HepG2 (cell line): ENCODE results near the gene SHISA5. TPM values are rescaled to one million over a fixed set of nuclear protein-coding genes. Genes with fewer than 3 reads are reported as not detected.

Experiments used
- DR1 ChIP-seq: sonication (generic); formaldehyde crosslinking; IDR thresholded peaks from 2 replicates; pipeline ENCODE4 v1.8.0; 2021; ENCODE audit warnings: mild to moderate bottlenecking, missing genetic modification reagents, inconsistent platforms
- HNRNPUL1 ChIP-seq: fragments of 200-400 bp; formaldehyde crosslinking; IDR thresholded peaks from 2 replicates; pipeline ENCODE4 v1.6.1; 2017; ENCODE audit warnings: low read depth, mild to moderate bottlenecking, low read length, moderate library complexity
- IRF2 ChIP-seq: IDR thresholded peaks from 2 replicates; pipeline ENCODE4 v1.6.1; 2018; ENCODE audit warnings: missing genetic modification reagents, missing compliant biosample characterization
- MED8 ChIP-seq: sonication (generic); formaldehyde crosslinking; IDR thresholded peaks from 2 replicates; pipeline ENCODE4 v1.8.1; 2023; ENCODE audit warnings: mild to moderate bottlenecking, missing genetic modification reagents; ENCODE audit not compliant: insufficient replicate concordance
- MTF2 ChIP-seq: sonication (generic); formaldehyde crosslinking; IDR thresholded peaks from 2 replicates; pipeline ENCODE4 v1.5.0; 2020; ENCODE audit warnings: missing genetic modification reagents, borderline replicate concordance
- NFKBIZ ChIP-seq: IDR thresholded peaks from 2 replicates; pipeline ENCODE4 v1.6.1; 2018; ENCODE audit warnings: missing genetic modification reagents, missing compliant biosample characterization
- POGZ ChIP-seq: sonication (generic); formaldehyde crosslinking; IDR thresholded peaks from 2 replicates; pipeline ENCODE4 v1.4.0; 2020; ENCODE audit warnings: mild to moderate bottlenecking, missing genetic modification reagents
- SPEN ChIP-seq: sonication (generic); formaldehyde crosslinking; IDR thresholded peaks from 2 replicates; pipeline ENCODE4 v1.5.1; 2020; ENCODE audit warnings: low read depth, mild to moderate bottlenecking, missing genetic modification reagents
- TCF7L2 ChIP-seq: IDR thresholded peaks from 2 replicates; pipeline ENCODE4 v1.6.1; 2011; ENCODE audit warnings: mild to moderate bottlenecking, low read depth, low read length, moderate library complexity
- U2AF2 ChIP-seq: fragments of 200-400 bp; formaldehyde crosslinking; IDR thresholded peaks from 2 replicates; pipeline ENCODE4 v1.6.1; 2017; ENCODE audit warnings: low read depth, mild to moderate bottlenecking, low read length
- ZC3H13 ChIP-seq: sonication (generic); formaldehyde crosslinking; IDR thresholded peaks from 2 replicates; pipeline ENCODE4 v1.8.1; 2023; ENCODE audit warnings: mild to moderate bottlenecking, missing genetic modification reagents, moderate library complexity
- ZNF350 ChIP-seq: sonication (generic); formaldehyde crosslinking; IDR thresholded peaks from 2 replicates; pipeline ENCODE4 v1.4.0; 2020; ENCODE audit warnings: mild to moderate bottlenecking, low read depth, missing genetic modification reagents, borderline replicate concordance
- ZNF367 ChIP-seq: sonication (generic); formaldehyde crosslinking; IDR thresholded peaks from 2 replicates; pipeline ENCODE4 v1.4.0; 2020; ENCODE audit warnings: missing genetic modification reagents, borderline replicate concordance
- ZNF720 ChIP-seq: sonication (generic); formaldehyde crosslinking; IDR thresholded peaks from 2 replicates; pipeline ENCODE4 v1.4.0; 2020; ENCODE audit warnings: missing genetic modification reagents
- ZNF746 ChIP-seq: sonication (generic); formaldehyde crosslinking; IDR thresholded peaks from 2 replicates; pipeline ENCODE4 v1.8.0; 2022; ENCODE audit warnings: mild to moderate bottlenecking, missing genetic modification reagents
- ZNF883 ChIP-seq: sonication (generic); formaldehyde crosslinking; IDR thresholded peaks from 2 replicates; pipeline ENCODE4 v1.5.1; 2020; ENCODE audit warnings: mild to moderate bottlenecking, missing genetic modification reagents; ENCODE audit errors: not compliant biosample characterization
- polyA plus RNA-seq, 8 experiments: library from polyadenylated mRNA; depleted of rRNA in 3 of 8; stranded (reverse) in 7 of 8; unstranded in 1 of 8; fragments of >200 nt; fragmentation: Illumina TruSeq in 4 of 8; extraction: Trizol in 4 of 8; gene quantifications; 2 replicates each; pipeline versions ENCODE4 v1.2.1 to v1.2.3, GENCODE V29; 2011 to 2016; ENCODE audit warnings: low read depth in 4 of 8, missing spikeins in 1 of 8, mixed read lengths in 1 of 8; ENCODE audit not compliant: insufficient read depth in 1 of 8
- total RNA-seq, 5 experiments: library from RNA; depleted of rRNA; stranded (reverse); fragments of >200 nt; fragmentation: Illumina TruSeq; extraction: Trizol; gene quantifications; 2 replicates each; pipeline ENCODE4 v1.2.3, GENCODE V29; 2016; ENCODE audit warnings: low read depth in 1 of 5
- TF ChIP-seq, protein P1 (sequence below): IDR thresholded peaks from 2 replicates; pipeline ENCODE4 v1.6.1; 2012; ENCODE audit warnings: inconsistent platforms
- TF ChIP-seq, protein P2 (sequence below): sonication (generic); formaldehyde crosslinking; IDR thresholded peaks from 2 replicates; pipeline ENCODE4 v1.8.0; 2022; ENCODE audit warnings: missing genetic modification reagents, mild to moderate bottlenecking, borderline replicate concordance
- TF ChIP-seq, protein P3 (sequence below): sonication (generic); formaldehyde crosslinking; IDR thresholded peaks from 2 replicates; pipeline ENCODE4 v1.5.1; 2020; ENCODE audit warnings: missing genetic modification reagents, mild to moderate bottlenecking, borderline replicate concordance
- TF ChIP-seq, protein P4 (sequence below): sonication (generic); formaldehyde crosslinking; IDR thresholded peaks from 2 replicates; pipeline ENCODE4 v1.4.0; 2020; ENCODE audit warnings: missing genetic modification reagents
- TF ChIP-seq, protein P5 (sequence below): sonication (generic); formaldehyde crosslinking; IDR thresholded peaks from 2 replicates; pipeline ENCODE4 v1.5.1; 2020; ENCODE audit warnings: mild to moderate bottlenecking, missing genetic modification reagents, moderate library complexity

Gene SHISA5
- total and polyA plus RNA-seq, 2 of the 13 experiments (the other 11 are each of a cell fraction or from before 2014, with no cell fraction given): 75.8 to 91.4 TPM

DNA sequence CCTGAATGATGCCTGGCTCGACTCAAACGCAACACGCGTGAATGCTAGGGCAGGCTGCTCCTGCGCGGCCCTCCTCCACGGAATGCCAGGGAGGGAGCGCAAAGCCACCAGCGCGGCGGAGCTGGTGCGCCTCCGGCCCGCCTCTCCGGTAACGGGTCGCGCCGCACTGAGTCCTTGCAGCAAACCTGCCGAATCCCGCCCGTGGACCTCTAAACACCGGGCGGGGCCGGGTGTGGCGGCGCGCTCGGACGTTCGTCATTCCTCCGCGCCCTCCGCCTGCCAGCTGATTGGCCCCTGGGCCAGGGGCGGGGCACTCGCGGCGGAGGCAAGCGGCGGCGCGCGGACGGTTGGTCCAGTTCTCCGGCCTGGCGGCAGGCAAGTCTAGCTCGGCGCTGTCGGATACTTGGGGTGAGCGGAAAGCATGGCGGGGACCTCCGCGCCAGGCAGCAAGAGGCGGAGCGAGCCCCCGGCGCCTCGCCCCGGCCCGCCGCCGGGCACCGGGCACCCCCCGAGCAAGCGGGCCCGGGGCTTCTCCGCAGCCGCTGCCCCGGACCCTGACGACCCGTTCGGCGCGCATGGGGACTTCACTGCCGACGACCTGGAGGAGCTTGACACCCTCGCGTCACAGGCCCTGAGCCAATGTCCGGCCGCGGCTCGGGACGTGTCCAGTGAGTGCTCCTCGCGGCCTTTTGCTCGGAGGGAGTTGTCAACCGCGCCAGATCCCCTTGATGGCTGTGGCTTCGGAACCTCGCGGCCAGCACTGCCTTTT, 57.4 kb downstream of the SHISA5 start, which contains the start of gene ATRIP (continued):
- TF ChIP-seq, protein P1, sequence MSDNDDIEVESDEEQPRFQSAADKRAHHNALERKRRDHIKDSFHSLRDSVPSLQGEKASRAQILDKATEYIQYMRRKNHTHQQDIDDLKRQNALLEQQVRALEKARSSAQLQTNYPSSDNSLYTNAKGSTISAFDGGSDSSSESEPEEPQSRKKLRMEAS: peak; percentile 89
- TF ChIP-seq HNRNPUL1: 0 out of 2 replicates have a peak, but pooled peaks have one; percentile 65
- no peak; the same call in 1 of the 2 replicates for TF ChIP-seq NFKBIZ (CRISPR knock-in tag)
- TF ChIP-seq ZNF350 (CRISPR knock-in tag): peak; percentile 76; the same call in 1 of the 2 replicates
- TF ChIP-seq ZNF367 (CRISPR knock-in tag): peak; percentile 60; the same call in 1 of the 2 replicates
- TF ChIP-seq, protein P2, sequence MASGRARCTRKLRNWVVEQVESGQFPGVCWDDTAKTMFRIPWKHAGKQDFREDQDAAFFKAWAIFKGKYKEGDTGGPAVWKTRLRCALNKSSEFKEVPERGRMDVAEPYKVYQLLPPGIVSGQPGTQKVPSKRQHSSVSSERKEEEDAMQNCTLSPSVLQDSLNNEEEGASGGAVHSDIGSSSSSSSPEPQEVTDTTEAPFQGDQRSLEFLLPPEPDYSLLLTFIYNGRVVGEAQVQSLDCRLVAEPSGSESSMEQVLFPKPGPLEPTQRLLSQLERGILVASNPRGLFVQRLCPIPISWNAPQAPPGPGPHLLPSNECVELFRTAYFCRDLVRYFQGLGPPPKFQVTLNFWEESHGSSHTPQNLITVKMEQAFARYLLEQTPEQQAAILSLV (CRISPR knock-in tag): peak; percentile 58; the same call in 1 of the 2 replicates
- peak; percentile 79 for TF ChIP-seq DR1
- TF ChIP-seq, protein P3, sequence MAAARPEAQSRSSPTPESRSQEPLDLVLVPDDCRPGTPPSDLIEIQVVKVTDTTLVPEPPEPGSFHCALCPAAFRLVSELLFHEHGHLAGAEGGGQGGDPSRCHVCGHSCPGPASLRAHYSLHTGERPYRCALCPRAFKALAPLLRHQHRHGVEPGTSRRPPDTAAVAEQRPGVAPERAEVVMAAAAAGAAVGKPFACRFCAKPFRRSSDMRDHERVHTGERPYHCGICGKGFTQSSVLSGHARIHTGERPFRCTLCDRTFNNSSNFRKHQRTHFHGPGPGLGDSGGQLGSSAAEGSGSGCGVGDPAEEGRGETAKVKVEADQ (CRISPR knock-in tag): peak; percentile 63; the same call in 1 of the 2 replicates
- peak; percentile 89 for TF ChIP-seq POGZ (CRISPR knock-in tag)
- TF ChIP-seq TCF7L2: no peak
- TF ChIP-seq SPEN (CRISPR knock-in tag): peak; percentile 88
- TF ChIP-seq, protein P4, sequence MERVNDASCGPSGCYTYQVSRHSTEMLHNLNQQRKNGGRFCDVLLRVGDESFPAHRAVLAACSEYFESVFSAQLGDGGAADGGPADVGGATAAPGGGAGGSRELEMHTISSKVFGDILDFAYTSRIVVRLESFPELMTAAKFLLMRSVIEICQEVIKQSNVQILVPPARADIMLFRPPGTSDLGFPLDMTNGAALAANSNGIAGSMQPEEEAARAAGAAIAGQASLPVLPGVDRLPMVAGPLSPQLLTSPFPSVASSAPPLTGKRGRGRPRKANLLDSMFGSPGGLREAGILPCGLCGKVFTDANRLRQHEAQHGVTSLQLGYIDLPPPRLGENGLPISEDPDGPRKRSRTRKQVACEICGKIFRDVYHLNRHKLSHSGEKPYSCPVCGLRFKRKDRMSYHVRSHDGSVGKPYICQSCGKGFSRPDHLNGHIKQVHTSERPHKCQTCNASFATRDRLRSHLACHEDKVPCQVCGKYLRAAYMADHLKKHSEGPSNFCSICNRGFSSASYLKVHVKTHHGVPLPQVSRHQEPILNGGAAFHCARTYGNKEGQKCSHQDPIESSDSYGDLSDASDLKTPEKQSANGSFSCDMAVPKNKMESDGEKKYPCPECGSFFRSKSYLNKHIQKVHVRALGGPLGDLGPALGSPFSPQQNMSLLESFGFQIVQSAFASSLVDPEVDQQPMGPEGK (CRISPR knock-in tag): peak; percentile 52; the same call in 1 of the 2 replicates
- peak; percentile 50; the same call in 1 of the 2 replicates for TF ChIP-seq IRF2 (CRISPR knock-in tag)
- TF ChIP-seq ZC3H13 (CRISPR knock-in tag): peak; percentile 90
- peak; percentile 79 for TF ChIP-seq ZNF883 (CRISPR knock-in tag)
- 0 out of 2 replicates have a peak, but pooled peaks have one; percentile 42 for TF ChIP-seq ZNF746
- no peak for TF ChIP-seq U2AF2
- TF ChIP-seq, protein P5, sequence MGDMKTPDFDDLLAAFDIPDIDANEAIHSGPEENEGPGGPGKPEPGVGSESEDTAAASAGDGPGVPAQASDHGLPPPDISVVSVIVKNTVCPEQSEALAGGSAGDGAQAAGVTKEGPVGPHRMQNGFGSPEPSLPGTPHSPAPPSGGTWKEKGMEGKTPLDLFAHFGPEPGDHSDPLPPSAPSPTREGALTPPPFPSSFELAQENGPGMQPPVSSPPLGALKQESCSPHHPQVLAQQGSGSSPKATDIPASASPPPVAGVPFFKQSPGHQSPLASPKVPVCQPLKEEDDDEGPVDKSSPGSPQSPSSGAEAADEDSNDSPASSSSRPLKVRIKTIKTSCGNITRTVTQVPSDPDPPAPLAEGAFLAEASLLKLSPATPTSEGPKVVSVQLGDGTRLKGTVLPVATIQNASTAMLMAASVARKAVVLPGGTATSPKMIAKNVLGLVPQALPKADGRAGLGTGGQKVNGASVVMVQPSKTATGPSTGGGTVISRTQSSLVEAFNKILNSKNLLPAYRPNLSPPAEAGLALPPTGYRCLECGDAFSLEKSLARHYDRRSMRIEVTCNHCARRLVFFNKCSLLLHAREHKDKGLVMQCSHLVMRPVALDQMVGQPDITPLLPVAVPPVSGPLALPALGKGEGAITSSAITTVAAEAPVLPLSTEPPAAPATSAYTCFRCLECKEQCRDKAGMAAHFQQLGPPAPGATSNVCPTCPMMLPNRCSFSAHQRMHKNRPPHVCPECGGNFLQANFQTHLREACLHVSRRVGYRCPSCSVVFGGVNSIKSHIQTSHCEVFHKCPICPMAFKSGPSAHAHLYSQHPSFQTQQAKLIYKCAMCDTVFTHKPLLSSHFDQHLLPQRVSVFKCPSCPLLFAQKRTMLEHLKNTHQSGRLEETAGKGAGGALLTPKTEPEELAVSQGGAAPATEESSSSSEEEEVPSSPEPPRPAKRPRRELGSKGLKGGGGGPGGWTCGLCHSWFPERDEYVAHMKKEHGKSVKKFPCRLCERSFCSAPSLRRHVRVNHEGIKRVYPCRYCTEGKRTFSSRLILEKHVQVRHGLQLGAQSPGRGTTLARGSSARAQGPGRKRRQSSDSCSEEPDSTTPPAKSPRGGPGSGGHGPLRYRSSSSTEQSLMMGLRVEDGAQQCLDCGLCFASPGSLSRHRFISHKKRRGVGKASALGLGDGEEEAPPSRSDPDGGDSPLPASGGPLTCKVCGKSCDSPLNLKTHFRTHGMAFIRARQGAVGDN: peak; percentile 93
- peak; percentile 51 for TF ChIP-seq MED8
- no peak for TF ChIP-seq ZNF720
- TF ChIP-seq MTF2 (CRISPR knock-in tag): no peak
